ENCODE data around the gene KLHL29. TPM values are rescaled to one million over a fixed set of nuclear protein-coding genes. Genes with fewer than 3 reads are reported as not detected.
A peak's percentile ranks its signal among the peaks of the same experiment; 100 is the strongest.

Gene KLHL29
- total RNA-seq, 3 donors from 2014 or later = 2.6 to 13.0 (median 5.5) TPM

DNA sequence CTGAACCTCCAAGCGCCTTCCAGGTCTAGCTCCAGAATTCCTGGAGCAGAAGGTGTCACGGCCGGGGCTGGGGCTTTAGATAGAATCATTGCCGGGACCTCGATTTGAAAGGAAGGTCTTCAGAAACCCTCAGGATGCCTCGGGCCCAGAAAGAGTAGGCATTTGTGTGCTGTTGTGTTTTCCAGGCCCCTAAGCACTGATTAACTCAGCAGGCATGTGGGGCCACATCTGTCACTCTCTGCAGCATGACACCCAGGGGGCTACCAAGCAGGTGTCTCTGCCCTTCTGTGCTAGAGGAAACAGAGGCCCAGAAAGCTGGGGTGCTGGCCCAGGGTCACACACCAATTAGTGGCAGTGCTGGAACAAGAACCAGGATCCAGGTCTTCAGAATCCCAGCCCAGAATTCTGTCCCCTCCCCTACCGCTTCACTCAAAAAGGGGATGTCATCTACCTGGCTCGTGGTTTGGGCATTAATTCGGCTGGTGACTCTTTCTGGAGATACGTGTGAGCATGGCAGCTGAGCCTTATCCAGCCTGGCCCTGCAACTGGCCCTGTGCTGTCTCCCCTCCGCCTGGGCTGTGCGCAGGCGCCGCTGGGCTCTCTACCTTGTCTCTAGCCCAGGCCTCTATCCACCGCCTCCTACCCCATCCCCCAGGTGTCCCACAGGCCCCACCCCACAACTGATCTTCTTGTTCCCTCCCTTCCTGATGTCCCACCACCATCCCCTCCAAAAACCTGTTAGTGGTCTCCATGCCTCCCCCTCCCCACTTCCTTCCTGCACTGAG lies 296.6 kb downstream of the KLHL29 start:
- TF ChIP-seq, protein P1, sequence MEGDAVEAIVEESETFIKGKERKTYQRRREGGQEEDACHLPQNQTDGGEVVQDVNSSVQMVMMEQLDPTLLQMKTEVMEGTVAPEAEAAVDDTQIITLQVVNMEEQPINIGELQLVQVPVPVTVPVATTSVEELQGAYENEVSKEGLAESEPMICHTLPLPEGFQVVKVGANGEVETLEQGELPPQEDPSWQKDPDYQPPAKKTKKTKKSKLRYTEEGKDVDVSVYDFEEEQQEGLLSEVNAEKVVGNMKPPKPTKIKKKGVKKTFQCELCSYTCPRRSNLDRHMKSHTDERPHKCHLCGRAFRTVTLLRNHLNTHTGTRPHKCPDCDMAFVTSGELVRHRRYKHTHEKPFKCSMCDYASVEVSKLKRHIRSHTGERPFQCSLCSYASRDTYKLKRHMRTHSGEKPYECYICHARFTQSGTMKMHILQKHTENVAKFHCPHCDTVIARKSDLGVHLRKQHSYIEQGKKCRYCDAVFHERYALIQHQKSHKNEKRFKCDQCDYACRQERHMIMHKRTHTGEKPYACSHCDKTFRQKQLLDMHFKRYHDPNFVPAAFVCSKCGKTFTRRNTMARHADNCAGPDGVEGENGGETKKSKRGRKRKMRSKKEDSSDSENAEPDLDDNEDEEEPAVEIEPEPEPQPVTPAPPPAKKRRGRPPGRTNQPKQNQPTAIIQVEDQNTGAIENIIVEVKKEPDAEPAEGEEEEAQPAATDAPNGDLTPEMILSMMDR (IDR thresholded peaks at IDR 0.05) = no peak
- ATAC-seq (no peak), DNase-seq (peak in 1 of 3 donors; percentile 4)
- intact Hi-C loops (cut with DNase I, micrococcal nuclease) = no loop called here
- Histone ChIP-seq H3K9me3 (no peaks in the 10 kb centered on the region), H3K4me1 (ENCODE audit: low read depth) (no peaks in the 10 kb centered on the region), H3K36me3 (ENCODE audit: low read depth) (no peaks in the 10 kb centered on the region), H3K4me3 (no peak overlapping the region)

DNA sequence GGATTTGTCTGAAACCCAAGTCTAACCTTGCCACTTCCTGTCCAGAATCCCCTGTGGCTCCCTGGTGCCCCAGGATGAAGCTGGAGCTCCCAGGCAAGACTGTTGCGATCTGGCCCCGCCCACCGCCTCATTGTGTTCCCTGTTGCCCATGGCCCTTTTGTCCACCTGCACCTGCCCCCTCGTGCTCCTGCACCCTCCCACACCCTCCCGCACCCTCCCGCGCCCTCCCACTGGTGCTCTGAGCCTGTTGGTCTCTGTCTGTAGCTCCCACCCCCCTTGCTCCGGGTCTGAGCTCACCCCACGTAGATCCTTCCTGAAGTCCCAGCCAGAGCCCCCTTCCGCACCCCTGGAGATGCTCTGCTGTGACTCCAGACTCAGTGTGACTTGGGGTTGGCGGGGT lies 297.5 kb downstream of the KLHL29 start:
- Histone ChIP-seq H3K4me1 (ENCODE audit: low read depth) (no peaks in the 10 kb centered on the region), H3K9me3 (no peaks in the 10 kb centered on the region), H3K4me3 (no peak overlapping the region), H3K36me3 (ENCODE audit: low read depth) (no peaks in the 10 kb centered on the region)
- ATAC-seq = no peak
- intact Hi-C loops (cut with DNase I, micrococcal nuclease) = no loop called here
- DNase-seq = peak in 1 of 3 donors; percentile 45
- TF ChIP-seq, protein P1 (IDR thresholded peaks at IDR 0.05) = no peak

DNA sequence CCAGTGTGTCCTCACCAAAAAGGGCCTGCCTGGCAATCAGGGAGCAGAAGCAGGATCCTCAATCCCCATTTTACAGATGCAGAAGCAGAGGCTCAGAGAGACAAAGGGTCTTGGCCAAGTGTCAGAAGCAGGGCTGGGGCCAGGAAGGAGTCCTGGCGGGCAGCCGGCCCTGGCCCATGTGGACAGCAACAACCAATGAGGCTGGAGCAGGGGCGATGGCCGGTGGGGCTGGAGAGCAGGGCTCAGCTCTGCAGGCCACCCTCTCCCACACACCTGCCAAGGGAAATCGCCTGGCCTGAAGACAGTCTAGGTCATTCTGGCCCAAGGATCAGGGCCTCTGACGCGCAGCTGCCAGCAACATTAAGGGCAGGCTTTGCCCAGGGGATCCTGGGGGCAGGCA lies 298.0 kb downstream of the KLHL29 start:
- intact Hi-C loops (cut with DNase I, micrococcal nuclease) = no loop called here
- H3K4me3 ChIP-seq = no peak overlapping the region
- DNase-seq (peak in 1 of 3 donors; percentile 24), ATAC-seq (no peak)
- H3K9me3 ChIP-seq = no peaks in the 10 kb centered on the region
- H3K36me3 ChIP-seq (ENCODE audit: low read depth) = no peaks in the 10 kb centered on the region
- TF ChIP-seq, protein P1 (IDR thresholded peaks at IDR 0.05) = no peak
- no peaks in the 10 kb centered on the region for H3K4me1 ChIP-seq (ENCODE audit: low read depth)

DNA sequence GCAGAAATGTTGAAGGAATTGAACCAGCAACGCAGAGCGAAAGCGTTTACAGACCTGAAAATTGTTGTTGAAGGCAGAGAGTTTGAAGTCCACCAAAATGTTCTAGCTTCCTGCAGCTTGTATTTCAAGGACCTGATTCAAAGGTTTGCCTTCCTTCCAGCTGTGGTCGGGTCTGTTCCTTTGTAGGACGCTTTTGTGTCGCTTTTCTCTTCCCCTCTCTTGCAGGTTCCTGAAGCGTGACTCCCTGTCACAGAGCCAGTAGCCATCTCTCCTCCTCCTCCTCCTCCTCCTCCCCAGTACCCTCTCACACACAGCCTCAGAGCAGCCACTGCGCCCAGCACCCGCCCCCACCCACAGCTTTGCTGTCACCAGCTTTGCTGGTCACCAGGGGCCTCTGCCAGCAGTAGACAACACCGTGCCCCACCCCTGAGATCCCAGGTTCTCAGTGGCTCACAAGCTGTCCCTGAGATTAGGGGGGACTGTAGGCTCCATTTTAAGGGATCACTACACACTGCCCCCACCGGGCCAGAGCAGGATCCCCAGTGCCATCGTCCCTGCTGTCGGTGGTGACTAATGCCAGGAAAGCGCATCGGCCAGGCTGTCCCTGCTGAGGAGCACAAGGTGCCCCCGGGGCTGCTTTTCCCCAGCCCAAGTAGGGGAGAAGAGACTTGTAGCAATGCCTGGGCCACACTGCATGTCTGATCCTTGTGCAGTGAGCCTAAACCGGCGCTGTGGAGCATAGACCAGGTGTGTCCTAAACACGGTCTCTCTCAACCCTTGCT lies 299.6 kb downstream of the KLHL29 start:
- Histone ChIP-seq H3K9me3 (no peaks in the 10 kb centered on the region), H3K36me3 (ENCODE audit: low read depth) (no peaks in the 10 kb centered on the region), H3K4me3 (no peak overlapping the region), H3K4me1 (ENCODE audit: low read depth) (no peaks in the 10 kb centered on the region)
- ATAC-seq (no peak), DNase-seq (peak in 1 of 3 donors; percentile 18)
- TF ChIP-seq, protein P1 (IDR thresholded peaks at IDR 0.05) = no peak
- intact Hi-C loops (cut with DNase I, micrococcal nuclease) = no loop called here

DNA sequence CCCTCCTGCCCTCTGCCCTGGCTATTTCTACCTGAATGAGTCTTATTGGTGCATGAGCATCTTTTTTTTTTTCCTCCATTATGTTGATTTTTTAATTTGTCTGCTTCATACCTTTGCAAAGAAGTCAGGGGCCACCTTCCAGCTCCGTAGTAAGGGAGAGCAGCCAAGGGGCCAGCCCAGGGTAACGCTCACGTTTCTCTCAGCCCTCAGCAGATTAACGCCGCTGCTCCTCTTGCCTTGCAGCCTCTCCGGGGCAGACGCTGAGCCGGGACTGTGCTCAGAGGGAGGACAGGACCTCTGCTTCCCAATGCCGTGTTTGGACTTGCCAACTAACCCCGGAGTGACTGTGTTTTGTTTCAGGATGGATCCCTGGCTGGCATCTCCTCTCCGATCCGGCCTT lies 300.2 kb downstream of the KLHL29 start:
- Histone ChIP-seq H3K9me3 (no peaks in the 10 kb centered on the region), H3K4me3 (no peak overlapping the region), H3K4me1 (ENCODE audit: low read depth) (no peaks in the 10 kb centered on the region), H3K36me3 (ENCODE audit: low read depth) (no peaks in the 10 kb centered on the region)
- ATAC-seq (no peak), DNase-seq (no peak)
- intact Hi-C loops (cut with DNase I, micrococcal nuclease) = no loop called here
- TF ChIP-seq, protein P1 (IDR thresholded peaks at IDR 0.05) = no peak
